ENCODE data around the gene ARHGAP6. TPM values are rescaled to one million over a fixed set of nuclear protein-coding genes. Genes with fewer than 3 reads are reported as not detected.

Gene ARHGAP6
- total RNA-seq, 1 experiment from 2014 or later, result 0.21 TPM

- no peak for DNase-seq (ENCODE audit: low read depth, low spot score)
- in situ Hi-C loops (cut with HindIII; ENCODE audit: low pct_unique_long_range_greater_than_20kb, low sequenced_read_pairs), result no loop called here
Observed at GRCh38 chrX:11407331-11408108, 258.2 kb downstream of the ARHGAP6 start.

- in situ Hi-C loops (cut with HindIII; ENCODE audit: low pct_unique_long_range_greater_than_20kb, low sequenced_read_pairs), result no loop called here
- DNase-seq (ENCODE audit: low read depth, low spot score), result no peak
Observed at GRCh38 chrX:11406109-11406765, 259.5 kb downstream of the ARHGAP6 start.

- DNase-seq (ENCODE audit: low read depth, low spot score), result no peak
- in situ Hi-C loops (cut with HindIII; ENCODE audit: low pct_unique_long_range_greater_than_20kb, low sequenced_read_pairs), result no loop called here
Observed at GRCh38 chrX:11403631-11404030, 262.1 kb downstream of the ARHGAP6 start.

- DNase-seq (ENCODE audit: low read depth, low spot score), result no peak
- in situ Hi-C loops (cut with HindIII; ENCODE audit: low pct_unique_long_range_greater_than_20kb, low sequenced_read_pairs), result no loop called here
Observed at GRCh38 chrX:11401966-11402365, 263.8 kb downstream of the ARHGAP6 start.

GRCh38 chrX:11399489-11400094, 266.1 kb downstream of the ARHGAP6 start:
- DNase-seq (ENCODE audit: low read depth, low spot score), result no peak
- in situ Hi-C loops (cut with HindIII; ENCODE audit: low pct_unique_long_range_greater_than_20kb, low sequenced_read_pairs), result no loop called here

GRCh38 chrX:11398785-11399184, 266.9 kb downstream of the ARHGAP6 start:
- DNase-seq (ENCODE audit: low read depth, low spot score), result no peak
- in situ Hi-C loops (cut with HindIII; ENCODE audit: low pct_unique_long_range_greater_than_20kb, low sequenced_read_pairs), result no loop called here

GRCh38 chrX:11398139-11398538, 267.6 kb downstream of the ARHGAP6 start:
- DNase-seq (ENCODE audit: low read depth, low spot score), result no peak
- in situ Hi-C loops (cut with HindIII; ENCODE audit: low pct_unique_long_range_greater_than_20kb, low sequenced_read_pairs), result no loop called here

- in situ Hi-C loops (cut with HindIII; ENCODE audit: low pct_unique_long_range_greater_than_20kb, low sequenced_read_pairs), result no loop called here
- no peak for DNase-seq (ENCODE audit: low read depth, low spot score)
Observed at GRCh38 chrX:11397680-11398079, 268.0 kb downstream of the ARHGAP6 start.

- DNase-seq (ENCODE audit: low read depth, low spot score), result no peak
- in situ Hi-C loops (cut with HindIII; ENCODE audit: low pct_unique_long_range_greater_than_20kb, low sequenced_read_pairs), result no loop called here
Observed at GRCh38 chrX:11395859-11396258, 269.9 kb downstream of the ARHGAP6 start.

GRCh38 chrX:11393949-11394654, 271.6 kb downstream of the ARHGAP6 start:
- in situ Hi-C loops (cut with HindIII; ENCODE audit: low pct_unique_long_range_greater_than_20kb, low sequenced_read_pairs), result no loop called here

GRCh38 chrX:11386812-11387211, 278.9 kb downstream of the ARHGAP6 start:
- in situ Hi-C loops (cut with HindIII; ENCODE audit: low pct_unique_long_range_greater_than_20kb, low sequenced_read_pairs), result no loop called here
- no peak for DNase-seq (ENCODE audit: low read depth, low spot score)

More at GRCh38 chrX:11393949-11394654, 271.6 kb downstream of the ARHGAP6 start:
- no peak for DNase-seq (ENCODE audit: low read depth, low spot score)

GRCh38 chrX:11386001-11386523, 279.7 kb downstream of the ARHGAP6 start:
- DNase-seq (ENCODE audit: low read depth, low spot score), result no peak
- in situ Hi-C loops (cut with HindIII; ENCODE audit: low pct_unique_long_range_greater_than_20kb, low sequenced_read_pairs), result no loop called here

GRCh38 chrX:11382930-11383329, 282.8 kb downstream of the ARHGAP6 start:
- in situ Hi-C loops (cut with HindIII; ENCODE audit: low pct_unique_long_range_greater_than_20kb, low sequenced_read_pairs), result no loop called here
- DNase-seq (ENCODE audit: low read depth, low spot score), result no peak

- in situ Hi-C loops (cut with HindIII; ENCODE audit: low pct_unique_long_range_greater_than_20kb, low sequenced_read_pairs), result no loop called here
- peak; percentile 72 for DNase-seq (ENCODE audit: low read depth, low spot score)
Observed at GRCh38 chrX:11381464-11381863, 284.3 kb downstream of the ARHGAP6 start.

- no peak for DNase-seq (ENCODE audit: low read depth, low spot score)
- in situ Hi-C loops (cut with HindIII; ENCODE audit: low pct_unique_long_range_greater_than_20kb, low sequenced_read_pairs), result no loop called here
Observed at GRCh38 chrX:11380187-11380844, 285.4 kb downstream of the ARHGAP6 start.

GRCh38 chrX:11376163-11376562, 289.6 kb downstream of the ARHGAP6 start:
- no peak for DNase-seq (ENCODE audit: low read depth, low spot score)
- in situ Hi-C loops (cut with HindIII; ENCODE audit: low pct_unique_long_range_greater_than_20kb, low sequenced_read_pairs), result no loop called here

- no peak for DNase-seq (ENCODE audit: low read depth, low spot score)
- in situ Hi-C loops (cut with HindIII; ENCODE audit: low pct_unique_long_range_greater_than_20kb, low sequenced_read_pairs), result no loop called here
Observed at GRCh38 chrX:11375614-11376119, 290.1 kb downstream of the ARHGAP6 start.
